B cell (primary cell): Measurements from ENCODE around the gene ARHGAP45.

Experiments used
- CTCF ChIP-seq: fragments of 200-600 bp; IDR thresholded peaks from one replicate; pipeline ENCODE4 v1.8.0; 2022; ENCODE audit warnings: antibody characterized with exemption, mild to moderate bottlenecking
- EZH2 ChIP-seq: IDR thresholded peaks from 2 replicates; pipeline ENCODE4 v1.6.1; 2012; ENCODE audit warnings: borderline replicate concordance, low read depth, mild to moderate bottlenecking, moderate library complexity, low read length; ENCODE audit not compliant: insufficient read depth, poor library complexity, severe bottlenecking

DNA sequence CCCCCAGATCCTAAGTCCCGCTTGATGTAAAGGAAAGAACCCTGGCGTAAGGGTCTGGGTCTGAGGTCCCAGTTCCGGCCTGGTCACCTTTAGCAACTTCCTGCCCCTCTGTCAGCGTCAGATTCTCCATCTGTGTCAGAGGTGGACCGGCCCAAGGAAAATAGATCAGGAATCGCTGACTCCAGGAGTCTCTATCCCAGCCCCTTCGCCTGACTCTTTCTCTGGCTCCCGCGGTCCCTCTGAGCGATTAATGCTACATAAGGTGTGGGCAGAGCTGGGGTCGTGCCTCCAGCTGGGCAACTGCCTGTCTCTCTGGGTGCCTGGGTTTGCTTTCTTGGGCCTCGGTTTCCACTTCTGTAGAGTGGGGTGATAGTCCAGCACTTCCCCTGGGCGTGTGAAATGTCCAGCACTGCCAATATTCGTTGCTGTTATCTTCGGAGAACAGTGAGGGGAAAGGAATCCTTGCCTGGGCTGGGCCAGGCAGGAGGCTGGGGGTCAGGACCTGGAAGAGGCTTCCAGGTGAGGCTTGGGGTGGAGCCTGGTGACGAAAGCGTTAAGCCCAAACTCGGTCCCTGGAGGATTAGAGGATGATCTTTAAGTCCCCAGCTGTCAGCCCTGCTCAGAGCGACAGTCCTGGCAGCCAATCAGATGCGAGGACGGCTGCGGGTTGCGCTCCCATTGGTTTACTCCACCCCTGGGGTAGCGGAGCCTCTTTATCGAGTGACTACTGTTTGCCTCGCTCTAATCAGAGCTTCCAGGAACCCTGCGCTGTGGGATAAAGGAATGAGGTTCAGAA lies 26.3 kb upstream of the ARHGAP45 start:
- TF ChIP-seq CTCF = no peak
- no peak for TF ChIP-seq EZH2
